HG03060 (cell line): Measurements from ENCODE around the gene PRAMEF26.
"Not testable (repeated sequence)": the region's sequence is repeated elsewhere in the genome, so short reads cannot be mapped to it uniquely, and the experiment has no call there.

Experiments
- ATAC-seq: cut with Tn5 transposase; IDR thresholded peaks from one replicate; pipeline ENCODE4 v1.9.1; 2021; ENCODE audit warnings: low read depth, moderate number of reproducible peaks; ENCODE audit not compliant: unreplicated experiment

Gene PRAMEF26

DNA sequence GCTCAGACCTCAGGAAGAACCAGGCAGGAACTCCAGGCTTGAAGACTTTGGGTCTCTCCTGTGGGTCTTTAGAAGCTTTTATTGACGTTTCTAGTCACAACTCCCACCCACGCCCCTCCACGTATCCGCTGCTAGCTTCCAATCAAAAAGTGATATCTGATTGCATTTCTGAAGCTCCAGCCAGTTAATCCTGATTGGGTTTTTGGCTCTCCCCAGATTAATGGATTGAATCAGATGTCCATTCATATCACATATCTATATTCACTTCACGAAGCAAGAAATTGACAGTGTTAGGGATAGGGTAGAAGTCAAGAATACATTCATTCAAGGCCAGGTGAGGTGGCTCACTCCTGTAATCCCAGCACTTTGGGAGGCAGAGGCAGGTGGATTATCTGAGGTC, at the start of gene PRAMEF26:
Gene PRAMEF26, minus strand, starts transcription at position 101 of the 400 bp plus-strand sequence. CDS start 2,914 bp downstream, outside the sequence.
- not testable (repeated sequence) for ATAC-seq

DNA sequence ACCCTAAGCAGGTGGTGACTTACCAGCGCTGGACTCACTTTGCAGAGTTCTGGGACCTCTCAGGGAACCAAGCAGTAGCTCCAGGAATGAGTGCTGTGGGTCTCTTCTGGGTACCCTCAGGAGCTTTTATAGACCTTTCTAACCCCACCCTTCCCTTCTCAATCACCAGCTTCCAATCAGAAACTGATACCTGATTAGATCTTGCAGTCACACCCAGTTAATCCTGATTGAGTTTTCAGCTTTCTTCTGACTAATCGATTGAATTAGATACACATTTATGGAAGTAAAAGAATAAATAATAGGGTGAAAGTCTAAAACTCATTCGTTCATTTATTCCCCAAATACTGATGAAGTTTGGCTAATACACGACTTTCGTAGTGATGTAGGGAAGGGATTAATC, 45.5 kb upstream of the PRAMEF26 start, which contains the start of gene PRAMEF13:
Gene PRAMEF13, minus strand, starts transcription at position 101 of the 400 bp plus-strand sequence. CDS start 1,820 bp downstream, outside the sequence.
- ATAC-seq, result not testable (repeated sequence)

DNA sequence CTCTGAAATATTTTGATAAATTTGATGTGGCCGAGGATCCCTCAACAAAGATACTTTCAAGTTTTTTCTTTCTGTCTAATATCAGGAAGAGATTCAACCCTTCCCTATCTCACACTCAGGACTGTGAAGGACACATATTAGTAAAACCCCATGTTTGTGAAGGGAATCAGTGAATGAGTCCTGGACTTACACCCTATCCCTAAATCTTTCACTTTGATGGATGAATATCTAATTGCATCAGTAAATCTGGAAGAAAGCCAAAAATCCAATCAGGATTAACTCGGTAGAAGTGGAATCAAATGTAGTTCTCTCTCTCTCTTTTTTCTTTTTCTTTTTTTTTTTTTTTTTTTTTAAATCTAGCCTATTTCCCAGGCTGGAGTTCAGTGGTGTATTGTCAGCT, 15.7 kb upstream of the PRAMEF26 start, which contains the start of gene PRAMEF9:
Gene PRAMEF9, plus strand, starts transcription at position 301 of the 400 bp plus-strand sequence. CDS start 3,433 bp downstream, outside the sequence.
- ATAC-seq, result not testable (repeated sequence)

DNA sequence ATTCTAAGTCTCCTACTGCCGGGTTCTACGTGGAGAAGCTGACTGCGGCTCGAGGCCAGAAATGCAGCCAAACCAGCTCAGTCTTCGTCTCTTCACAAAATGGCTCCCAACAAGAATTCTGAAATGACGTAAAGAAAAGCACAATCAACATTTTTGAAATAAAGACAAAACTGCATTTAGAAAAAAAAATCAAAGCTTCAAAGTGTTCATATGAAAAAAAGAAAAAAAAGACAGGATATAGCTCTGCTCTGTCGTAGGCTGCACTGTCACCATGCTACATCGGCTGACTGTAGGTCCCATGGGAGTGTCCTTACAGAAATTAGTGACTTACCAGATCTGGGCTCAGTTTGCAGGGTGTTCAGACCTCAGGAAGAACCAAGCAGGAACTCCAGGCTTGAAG, 9.7 kb upstream of the PRAMEF26 start, which contains the start of gene HNRNPCL4:
Gene HNRNPCL4, minus strand, starts transcription at position 101 of the 400 bp plus-strand sequence. CDS start 164 bp downstream, outside the sequence.
- ATAC-seq, result not testable (repeated sequence)

DNA sequence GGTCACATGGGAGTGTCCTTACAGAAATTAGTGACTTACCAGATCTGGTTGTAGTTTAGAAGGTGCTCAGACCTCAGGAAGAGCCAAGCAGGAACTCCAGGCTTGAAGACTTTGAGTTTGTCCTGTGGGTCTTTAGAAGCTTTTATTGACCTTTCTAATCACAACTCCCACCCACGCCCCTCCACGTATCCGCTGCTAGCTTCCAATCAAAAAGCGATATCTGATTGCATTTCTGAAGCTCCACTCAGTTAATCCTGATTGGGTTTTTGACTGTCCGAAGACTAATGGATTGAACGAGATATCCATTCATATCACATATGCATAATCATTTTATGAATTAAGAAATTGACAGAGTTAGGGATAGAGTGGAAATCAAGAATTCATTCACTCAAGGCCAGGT, 39.1 kb downstream of the PRAMEF26 start, which contains the start of gene HNRNPCL2:
Gene HNRNPCL2, minus strand, starts transcription at position 101 of the 400 bp plus-strand sequence. CDS start 454 bp downstream, outside the sequence.
- ATAC-seq, result not testable (repeated sequence)
